Stimulated activated CD8-positive, alpha-beta memory T cell treated with anti-CD3 and anti-CD28 coated beads, Interleukin-7, amount 100 ng/mL, for 1 hour (primary cell): ENCODE data around the gene PRSS56.
"Not testable (repeated sequence)": the region's sequence is repeated elsewhere in the genome, so short reads cannot be mapped to it uniquely, and the experiment has no call there.

ENCODE experiments used
- DNase-seq, 2 donors: peaks; one replicate each; pipeline ENCODE4 v3.0.0-alpha.2; 2020; ENCODE audit warnings: low read depth in 2 of 2

The PRSS56 gene

GRCh38 chr2:232525791-232526371 lies 5.7 kb downstream of the PRSS56 start, which contains the start of gene CHRND:
Gene CHRND, plus strand, starts transcription at chr2:232526160. Its CDS starts 56 bp downstream, at chr2:232526216.
- no peak for DNase-seq

- no peak for DNase-seq
Measured at GRCh38 chr2:232526372-232526941, 6.3 kb downstream of the PRSS56 start.

GRCh38 chr2:232527905-232528470 lies 7.8 kb downstream of the PRSS56 start:
- no peak for DNase-seq

- no peak for DNase-seq
Measured at GRCh38 chr2:232528746-232529460, 8.7 kb downstream of the PRSS56 start.

GRCh38 chr2:232529806-232530547 lies 9.8 kb downstream of the PRSS56 start:
- no peak for DNase-seq

- DNase-seq = no peak
Measured at GRCh38 chr2:232530626-232531260, 10.6 kb downstream of the PRSS56 start.

- no peak for DNase-seq
Measured at GRCh38 chr2:232532419-232532818, 12.2 kb downstream of the PRSS56 start.

- DNase-seq = not testable (repeated sequence)
Measured at GRCh38 chr2:232532821-232533220, 12.6 kb downstream of the PRSS56 start.

GRCh38 chr2:232533944-232534710 lies 13.9 kb downstream of the PRSS56 start:
- no peak for DNase-seq

GRCh38 chr2:232534940-232535651 lies 14.9 kb downstream of the PRSS56 start:
- DNase-seq = no peak

- no peak for DNase-seq
Measured at GRCh38 chr2:232535761-232536530, 15.8 kb downstream of the PRSS56 start.

GRCh38 chr2:232537079-232537478 lies 16.9 kb downstream of the PRSS56 start:
- DNase-seq = no peak

- DNase-seq = no peak
Measured at GRCh38 chr2:232537499-232537898, 17.3 kb downstream of the PRSS56 start.

GRCh38 chr2:232538671-232539070 lies 18.5 kb downstream of the PRSS56 start:
- no peak for DNase-seq

GRCh38 chr2:232539298-232540231 lies 19.4 kb downstream of the PRSS56 start, which contains the start of gene CHRNG:
Gene CHRNG, plus strand, starts transcription at chr2:232539692. Its CDS starts 56 bp downstream, at chr2:232539748.
- no peak for DNase-seq

GRCh38 chr2:232540441-232541041 lies 20.4 kb downstream of the PRSS56 start:
- DNase-seq = no peak

GRCh38 chr2:232541195-232541960 lies 21.2 kb downstream of the PRSS56 start:
- DNase-seq = no peak
